B cell (primary cell): Measurements from ENCODE around the gene EDNRA.

Source experiments
- CTCF ChIP-seq: fragments of 200-600 bp; IDR thresholded peaks from one replicate; pipeline ENCODE4 v1.8.0; 2022; ENCODE audit warnings: antibody characterized with exemption, mild to moderate bottlenecking
- EZH2 ChIP-seq: IDR thresholded peaks from 2 replicates; pipeline ENCODE4 v1.6.1; 2012; ENCODE audit warnings: borderline replicate concordance, low read depth, mild to moderate bottlenecking, moderate library complexity, low read length; ENCODE audit not compliant: insufficient read depth, poor library complexity, severe bottlenecking

- TF ChIP-seq CTCF (no peak), EZH2 (no peak)
Measured at GRCh38 chr4:147515220-147515936, 34.5 kb downstream of the EDNRA start.
